Transverse colon (tissue), 3 donors: ENCODE measurements around the gene RTF2.

Experiments used
- POLR2A ChIP-seq: fragments of 450-650 bp; IDR thresholded peaks from one replicate; pipeline ENCODE4 v1.6.1; 2016; ENCODE audit warnings: antibody characterized with exemption, mild to moderate bottlenecking, moderate library complexity
- TF ChIP-seq, protein P1 (sequence below), 5 experiments: fragments of 200-600 bp in 3 of 5; fragments of 450-650 bp in 2 of 5; sonication (generic) in 3 of 5; IDR thresholded peaks; 1 replicate in 2 of 5; 2 replicates in 3 of 5; pipeline ENCODE4 v1.5.1; 2016 to 2017; ENCODE audit warnings: antibody characterized with exemption in 5 of 5, inconsistent platforms in 3 of 5, mild to moderate bottlenecking in 2 of 5, moderate library complexity in 1 of 5

- TF ChIP-seq, protein P1, sequence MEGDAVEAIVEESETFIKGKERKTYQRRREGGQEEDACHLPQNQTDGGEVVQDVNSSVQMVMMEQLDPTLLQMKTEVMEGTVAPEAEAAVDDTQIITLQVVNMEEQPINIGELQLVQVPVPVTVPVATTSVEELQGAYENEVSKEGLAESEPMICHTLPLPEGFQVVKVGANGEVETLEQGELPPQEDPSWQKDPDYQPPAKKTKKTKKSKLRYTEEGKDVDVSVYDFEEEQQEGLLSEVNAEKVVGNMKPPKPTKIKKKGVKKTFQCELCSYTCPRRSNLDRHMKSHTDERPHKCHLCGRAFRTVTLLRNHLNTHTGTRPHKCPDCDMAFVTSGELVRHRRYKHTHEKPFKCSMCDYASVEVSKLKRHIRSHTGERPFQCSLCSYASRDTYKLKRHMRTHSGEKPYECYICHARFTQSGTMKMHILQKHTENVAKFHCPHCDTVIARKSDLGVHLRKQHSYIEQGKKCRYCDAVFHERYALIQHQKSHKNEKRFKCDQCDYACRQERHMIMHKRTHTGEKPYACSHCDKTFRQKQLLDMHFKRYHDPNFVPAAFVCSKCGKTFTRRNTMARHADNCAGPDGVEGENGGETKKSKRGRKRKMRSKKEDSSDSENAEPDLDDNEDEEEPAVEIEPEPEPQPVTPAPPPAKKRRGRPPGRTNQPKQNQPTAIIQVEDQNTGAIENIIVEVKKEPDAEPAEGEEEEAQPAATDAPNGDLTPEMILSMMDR (IDR thresholded peaks at IDR 0.05): no peak
- TF ChIP-seq POLR2A: no peak
Measured at GRCh38 chr20:56465997-56466396, 2.4 kb upstream of the RTF2 start.
